HEK293T (cell line): Measurements from ENCODE around the gene DRC1.

Experiments
- ARNT ChIP-seq: fragments of 450-650 bp; IDR thresholded peaks from 2 replicates; pipeline ENCODE4 v1.6.1; 2017; ENCODE audit warnings: mild to moderate bottlenecking
- BHLHE40 ChIP-seq: fragments of 450-650 bp; IDR thresholded peaks from 2 replicates; pipeline ENCODE4 v1.6.1; 2016; ENCODE audit warnings: mild to moderate bottlenecking, moderate library complexity, borderline replicate concordance
- CTBP1 ChIP-seq: fragments of 450-650 bp; IDR thresholded peaks from 2 replicates; pipeline ENCODE4 v1.6.1; 2016; ENCODE audit warnings: borderline replicate concordance
- FOXK2 ChIP-seq: fragments of 450-650 bp; IDR thresholded peaks from 2 replicates; pipeline ENCODE4 v1.6.1; 2016; ENCODE audit warnings: mild to moderate bottlenecking
- FOXM1 ChIP-seq: fragments of 450-650 bp; IDR thresholded peaks from 2 replicates; pipeline ENCODE4 v1.6.1; 2017; ENCODE audit warnings: mild to moderate bottlenecking, borderline replicate concordance
- L3MBTL2 ChIP-seq: fragments of 450-650 bp; conservative IDR thresholded peaks from 2 replicates; pipeline ENCODE4 v1.6.1; 2016; ENCODE audit warnings: mild to moderate bottlenecking
- SP1 ChIP-seq: fragments of 450-650 bp; IDR thresholded peaks from 2 replicates; pipeline ENCODE4 v1.6.1; 2017
- TARDBP ChIP-seq: fragments of 450-650 bp; IDR thresholded peaks from 2 replicates; pipeline ENCODE4 v1.6.1; 2016

DNA sequence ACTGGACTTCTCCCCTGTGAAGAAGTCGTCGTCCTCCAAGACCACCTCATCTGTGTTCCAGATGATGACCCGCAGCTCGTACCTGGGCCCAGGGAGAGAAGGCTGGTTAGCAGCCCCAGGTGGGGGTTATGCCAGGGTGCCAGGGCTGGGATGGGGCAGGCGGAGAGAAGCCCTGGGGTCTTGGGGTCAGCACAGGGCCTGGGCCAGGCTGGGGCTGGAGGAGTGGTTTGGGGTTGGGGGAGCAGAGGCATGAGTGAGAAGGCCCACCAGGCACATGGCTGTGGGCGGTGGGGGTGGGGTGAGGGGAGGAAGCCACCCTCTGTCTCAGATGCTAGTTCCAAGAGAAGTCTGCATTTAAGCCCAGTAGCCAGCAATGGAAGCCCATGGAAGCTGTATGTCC lies 60.4 kb downstream of the DRC1 start:
- TF ChIP-seq FOXK2 (no peak), L3MBTL2 (no peak), ARNT (no peak), TARDBP (no peak), BHLHE40 (no peak), SP1 (no peak), FOXM1 (no peak), CTBP1 (no peak)
